HepG2 (cell line): ENCODE data around the gene HMCN1. TPM values are rescaled to one million over a fixed set of nuclear protein-coding genes. Genes with fewer than 3 reads are reported as not detected.

Source experiments
- ATAC-seq: fragments of 200-7000 bp; cut with Tn5 transposase; 3 replicates; pipeline ENCODE4 v1.9.1; 2020; ENCODE audit warnings: mild to moderate bottlenecking, moderate library complexity
- BruUV-seq: library from RNA; stranded (reverse); fragments of 400-500 nt; replicated peaks from 2 replicates; lab custom pipeline; 2021; lab: Mats Ljungman, UMichigan
- CTCF ChIA-PET: fragments of 300-600 bp; formaldehyde crosslinking; extraction: SDS; loops from one replicate; lab custom pipeline; 2021; ENCODE audit warnings: low total read pairs, inconsistent platforms, low intra/inter-chr PET ratio; lab: Yijun Ruan, JAX
- POLR2A ChIA-PET: fragments of 350-600 bp; sonication (Branson Sonifier 250); formaldehyde crosslinking; loops from one replicate; lab custom pipeline; 2020; ENCODE audit warnings: antibody characterized with exemption, inconsistent platforms; lab: Yijun Ruan, JAX
- DNase-seq: peaks from one replicate; pipeline ENCODE4 v3.0.0-alpha.2; 2015; ENCODE audit warnings: low spot score
- FAIRE-seq: peaks from 3 replicates; lab custom pipeline; 2011; peaks lifted over from hg19 to GRCh38; lab: Jason Lieb, UNC
- H2AFZ ChIP-seq: one replicate; pipeline ENCODE4 v1.6.1; 2011; ENCODE audit warnings: low read length, inconsistent platforms
- H3K27ac ChIP-seq: fragments of 300-600 bp; 3 replicates; pipeline ENCODE4 v1.8.0; 2011; ENCODE audit warnings: mixed run types, mild to moderate bottlenecking, mixed read lengths, low read length, inconsistent platforms; ENCODE audit not compliant: insufficient read depth; ENCODE audit errors: extremely low read length
- H3K27me3 ChIP-seq, 2 experiments: fragments of 200-600 bp in 1 of 2; 2 replicates in 1 of 2; 3 replicates in 1 of 2; pipeline versions ENCODE4 v1.6.0 to v1.8.0; 2011; ENCODE audit warnings: low read length in 2 of 2, mild to moderate bottlenecking in 2 of 2, moderate library complexity in 2 of 2, inconsistent platforms in 1 of 2; ENCODE audit not compliant: insufficient read depth in 2 of 2, control insufficient read depth in 1 of 2
- H3K36me3 ChIP-seq, 2 experiments: fragments of 200-600 bp in 1 of 2; replicated peaks in 1 of 2; 2 replicates in 1 of 2; 3 replicates in 1 of 2; pipeline versions ENCODE4 v1.5.1 to v1.8.0; 2011; ENCODE audit warnings: low read length in 2 of 2, inconsistent platforms in 1 of 2; ENCODE audit not compliant: insufficient read depth in 2 of 2, control insufficient read depth in 1 of 2
- H3K4me1 ChIP-seq: 2 replicates; pipeline ENCODE4 v1.5.1; 2012; ENCODE audit warnings: low read length, inconsistent platforms; ENCODE audit not compliant: insufficient read depth
- H3K4me2 ChIP-seq: 2 replicates; pipeline ENCODE4 v1.6.0; 2011; ENCODE audit warnings: low read depth, low read length, inconsistent platforms
- H3K4me3 ChIP-seq, 3 experiments: fragments of 200-600 bp in 1 of 3; sonication (generic), shearing (Covaris generic) in 1 of 3; replicated peaks in 1 of 3; 2 replicates each; pipeline ENCODE4 v1.5.1; 2011 to 2016; ENCODE audit warnings: low read length in 3 of 3, inconsistent platforms in 2 of 3, low read depth in 2 of 3, mild to moderate bottlenecking in 2 of 3, control low read depth in 1 of 3, mixed read lengths in 1 of 3; ENCODE audit not compliant: insufficient read depth in 1 of 3
- H3K79me2 ChIP-seq: one replicate; pipeline ENCODE4 v1.6.1; 2011; ENCODE audit warnings: low read length, inconsistent platforms; ENCODE audit not compliant: insufficient read depth
- H3K9ac ChIP-seq: 2 replicates; pipeline ENCODE4 v1.6.0; 2011; ENCODE audit warnings: mild to moderate bottlenecking, low read depth, low read length, inconsistent platforms; ENCODE audit not compliant: insufficient read depth
- H3K9me3 ChIP-seq: 2 replicates; pipeline ENCODE4 v1.5.1; 2012; ENCODE audit warnings: mild to moderate bottlenecking, low read length
- H4K20me1 ChIP-seq: 2 replicates; pipeline ENCODE4 v1.6.0; 2011; ENCODE audit warnings: inconsistent platforms, mild to moderate bottlenecking, low read length, moderate library complexity; ENCODE audit not compliant: insufficient read depth
- AFF4 ChIP-seq: sonication (generic); formaldehyde crosslinking; IDR thresholded peaks from 2 replicates; pipeline ENCODE4 v1.4.0; 2020; ENCODE audit warnings: missing genetic modification reagents
- PITX1 ChIP-seq: sonication (generic); formaldehyde crosslinking; IDR thresholded peaks from 2 replicates; pipeline ENCODE4 v1.5.1; 2020; ENCODE audit warnings: mild to moderate bottlenecking, missing genetic modification reagents
- TRIM24 ChIP-seq: sonication (generic); formaldehyde crosslinking; IDR thresholded peaks from 2 replicates; pipeline ENCODE4 v1.8.0; 2022; ENCODE audit warnings: mild to moderate bottlenecking, missing genetic modification reagents
- ZNF160 ChIP-seq: sonication (generic); formaldehyde crosslinking; IDR thresholded peaks from 2 replicates; pipeline ENCODE4 v1.8.0; 2022; ENCODE audit warnings: mild to moderate bottlenecking, inconsistent platforms, missing genetic modification reagents
- ZNF674 ChIP-seq: sonication (generic); formaldehyde crosslinking; IDR thresholded peaks from 2 replicates; pipeline ENCODE4 v1.5.0; 2020; ENCODE audit warnings: low read depth, mild to moderate bottlenecking, missing genetic modification reagents
- WGBS: methylation state at CpG from one replicate; pipeline ENCODE4 v1.1.6; 2017; ENCODE audit warnings: low lambda C conversion rate; 5-methylcytosine and 5-hydroxymethylcytosine counted together
- in situ Hi-C: cut with HindIII; loops from 2 replicates; pipeline ENCODE4 v1.10.0; 2017; ENCODE audit warnings: low pct_unique_long_range_greater_than_20kb; ENCODE audit not compliant: extremely low pct_ligation_motif_present
- intact Hi-C: fragments of 100-400 bp; cut with micrococcal nuclease; formaldehyde crosslinking; loops from one replicate; pipeline ENCODE4 v1.10.0; 2022; ENCODE audit not compliant: unreplicated experiment
- polyA plus RNA-seq, 8 experiments: library from polyadenylated mRNA; depleted of rRNA in 3 of 8; stranded (reverse) in 7 of 8; unstranded in 1 of 8; fragments of >200 nt; fragmentation: Illumina TruSeq in 4 of 8; extraction: Trizol in 4 of 8; gene quantifications; 2 replicates each; pipeline versions ENCODE4 v1.2.1 to v1.2.3, GENCODE V29; 2011 to 2016; ENCODE audit warnings: low read depth in 4 of 8, missing spikeins in 1 of 8, mixed read lengths in 1 of 8; ENCODE audit not compliant: insufficient read depth in 1 of 8
- total RNA-seq, 5 experiments: library from RNA; depleted of rRNA; stranded (reverse); fragments of >200 nt; fragmentation: Illumina TruSeq; extraction: Trizol; gene quantifications; 2 replicates each; pipeline ENCODE4 v1.2.3, GENCODE V29; 2016; ENCODE audit warnings: low read depth in 1 of 5

HMCN1 gene
- total and polyA plus RNA-seq, 2 of the 13 experiments (the other 11 are each of a cell fraction or from before 2014, with no cell fraction given) = 0.03 TPM; not detected in 1

DNA sequence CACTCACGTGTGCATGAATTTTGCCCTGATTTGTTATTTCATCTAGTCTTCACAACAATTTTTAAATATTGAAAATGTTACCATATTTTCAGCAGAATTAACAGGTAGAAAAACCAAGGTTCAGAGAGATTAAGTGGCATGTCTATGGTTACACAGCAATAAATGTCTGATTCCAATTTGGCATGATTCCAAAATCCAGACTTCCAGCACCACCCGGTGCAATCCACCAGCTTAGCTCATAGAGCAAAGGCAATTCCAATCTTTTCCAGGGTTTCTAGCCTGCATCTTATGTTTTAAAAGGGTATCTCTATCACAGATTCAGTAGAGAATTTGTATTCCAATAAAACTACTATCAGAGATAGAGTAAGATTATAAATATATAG lies 479.0 kb downstream of the HMCN1 start:
- no peak overlapping the region for H3K4me3 ChIP-seq
- H3K9ac ChIP-seq = no peak overlapping the region
- TF ChIP-seq PITX1 (CRISPR knock-in tag) (no peak), ZNF160 (CRISPR knock-in tag) (no peak)
- ATAC-seq (no peak), FAIRE-seq (no peak), DNase-seq (no peak)
- H3K9me3 ChIP-seq = no peaks in the 10 kb centered on the region
- WGBS = 37% methylated on average over 2 of the region's 2 CpGs
- BruUV-seq = no TSS peak
- ChIA-PET CTCF (interaction anchor here (1.2 to 1.6 kb wide), 3 partner anchors 57 to 493 kb away, joined by 5 to 26 read pairs (median 14); no protein-coding TSS in a partner anchor), POLR2A (no interaction called here)
- in situ Hi-C loops = loop anchor here (5.0 kb wide), 2 partner anchors 401 to 496 kb away; no protein-coding TSS in a partner anchor
- intact Hi-C loops = no loop called here
- no peaks in the 10 kb centered on the region for H3K4me1 ChIP-seq
- H4K20me1 ChIP-seq = no peaks in the 10 kb centered on the region
- H3K4me2 ChIP-seq = no peak overlapping the region
- no peak overlapping the region for H2AFZ ChIP-seq
- no peaks in the 10 kb centered on the region for H3K36me3 ChIP-seq
- H3K27me3 ChIP-seq = no peaks in the 10 kb centered on the region
- H3K27ac ChIP-seq = no peak overlapping the region
- H3K79me2 ChIP-seq = no peaks in the 10 kb centered on the region

DNA sequence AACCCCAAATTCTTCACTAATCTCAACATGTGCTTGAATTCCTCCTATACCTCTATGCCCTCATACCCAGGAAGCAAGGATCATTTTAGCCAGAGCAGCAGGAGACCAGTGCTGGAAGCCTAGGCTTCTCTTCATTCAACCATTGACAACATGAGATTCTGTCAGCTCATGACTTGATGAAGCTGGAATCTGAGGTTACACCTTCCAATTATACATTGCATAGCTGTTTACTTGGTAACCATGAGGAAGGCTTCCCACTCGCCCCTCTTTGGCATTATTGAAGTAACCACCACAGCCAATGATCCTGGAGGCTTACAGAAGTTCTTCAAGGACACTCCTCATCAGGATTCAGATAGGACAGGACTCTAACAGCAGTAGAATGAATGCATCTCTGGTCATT lies 480.6 kb downstream of the HMCN1 start:
- in situ Hi-C loops = loop anchor here (5.0 kb wide), 2 partner anchors 402 to 497 kb away; no protein-coding TSS in a partner anchor
- DNase-seq (no peak), FAIRE-seq (no peak), ATAC-seq (no peak)
- Histone ChIP-seq H3K79me2 (no peaks in the 10 kb centered on the region), H3K36me3 (no peaks in the 10 kb centered on the region), H3K9me3 (no peaks in the 10 kb centered on the region), H4K20me1 (no peaks in the 10 kb centered on the region), H3K27ac (no peak overlapping the region), H3K27me3 (no peaks in the 10 kb centered on the region), H3K9ac (no peak overlapping the region), H2AFZ (no peak overlapping the region), H3K4me3 (no peak overlapping the region), H3K4me2 (no peak overlapping the region), H3K4me1 (no peaks in the 10 kb centered on the region)
- BruUV-seq = no TSS peak
- no peak for TF ChIP-seq TRIM24 (CRISPR knock-in tag)
- no peak for TF ChIP-seq AFF4 (CRISPR knock-in tag)
- TF ChIP-seq ZNF674 = no peak
- intact Hi-C loops = no loop called here
- POLR2A ChIA-PET = no interaction called here
- CTCF ChIA-PET = interaction anchor here (0.7 kb wide), 1 partner anchor 397 kb away, joined by 3 read pairs; no protein-coding TSS in a partner anchor
- WGBS = 0% methylated on average over 1 of the region's 1 CpG
